CD4-positive, alpha-beta T cell treated with Interleukin-15 for 4 hours (primary cell): ENCODE results near the gene RPUSD4.

Experiments used
- DNase-seq: peaks from one replicate; pipeline ENCODE4 v3.0.0-alpha.2; 2020; ENCODE audit warnings: low spot score

RPUSD4 gene

GRCh38 chr11:126182787-126183445, 28.5 kb downstream of the RPUSD4 start:
- DNase-seq, result no peak

GRCh38 chr11:126181939-126182730, 29.3 kb downstream of the RPUSD4 start:
- no peak for DNase-seq

- no peak for DNase-seq
These were observed 34.5 kb downstream of the RPUSD4 start for GRCh38 chr11:126176853-126177470.

- no peak for DNase-seq
These were observed 36.1 kb downstream of the RPUSD4 start for GRCh38 chr11:126175393-126175792.

- DNase-seq, result no peak
These were observed 36.6 kb downstream of the RPUSD4 start for GRCh38 chr11:126174816-126175215.

- DNase-seq, result no peak
These were observed 38.2 kb downstream of the RPUSD4 start for GRCh38 chr11:126173257-126173656.

GRCh38 chr11:126172596-126173038, 38.8 kb downstream of the RPUSD4 start:
- no peak for DNase-seq

- no peak for DNase-seq
These were observed 42.2 kb downstream of the RPUSD4 start for GRCh38 chr11:126169291-126169690.

GRCh38 chr11:126167488-126167887, 44.0 kb downstream of the RPUSD4 start:
- no peak for DNase-seq

GRCh38 chr11:126166413-126166812, 45.0 kb downstream of the RPUSD4 start:
- DNase-seq, result no peak

GRCh38 chr11:126165757-126166156, 45.7 kb downstream of the RPUSD4 start:
- DNase-seq, result no peak

GRCh38 chr11:126165311-126165720, 46.1 kb downstream of the RPUSD4 start:
- DNase-seq, result no peak

GRCh38 chr11:126164781-126165180, 46.7 kb downstream of the RPUSD4 start:
- DNase-seq, result no peak

- no peak for DNase-seq
These were observed 47.7 kb downstream of the RPUSD4 start for GRCh38 chr11:126163779-126164178.

GRCh38 chr11:126163074-126163700, 48.3 kb downstream of the RPUSD4 start:
- no peak for DNase-seq

- DNase-seq, result no peak
These were observed 49.0 kb downstream of the RPUSD4 start for GRCh38 chr11:126162306-126163030.

GRCh38 chr11:126161023-126161391, 50.4 kb downstream of the RPUSD4 start:
- no peak for DNase-seq

GRCh38 chr11:126160345-126161022, 51.0 kb downstream of the RPUSD4 start:
- DNase-seq, result no peak

- no peak for DNase-seq
These were observed 51.6 kb downstream of the RPUSD4 start for GRCh38 chr11:126159719-126160344.

GRCh38 chr11:126158054-126158791, 53.2 kb downstream of the RPUSD4 start:
- DNase-seq, result no peak
